Dedifferentiated amniotic fluid mesenchymal stem cell (primary cell): ENCODE measurements around the gene USP16.
"Not testable (repeated sequence)": the region's sequence is repeated elsewhere in the genome, so short reads cannot be mapped to it uniquely, and the experiment has no call there.

ENCODE experiments used
- DNase-seq: peaks from one replicate; pipeline ENCODE4 v3.0.0-alpha.2; 2016; ENCODE audit errors: extremely low spot score

The USP16 gene

GRCh38 chr21:29033301-29033700 lies 8.8 kb downstream of the USP16 start:
- DNase-seq: no peak

GRCh38 chr21:29033871-29034270 lies 9.4 kb downstream of the USP16 start:
- no peak for DNase-seq

GRCh38 chr21:29034678-29035077 lies 10.2 kb downstream of the USP16 start:
- no peak for DNase-seq

GRCh38 chr21:29052224-29052623 lies 27.8 kb downstream of the USP16 start:
- no peak for DNase-seq

- DNase-seq: no peak
Observed at GRCh38 chr21:29053011-29053553, 28.6 kb downstream of the USP16 start.

GRCh38 chr21:29053656-29054055 lies 29.2 kb downstream of the USP16 start:
- no peak for DNase-seq

- no peak for DNase-seq
Observed at GRCh38 chr21:29055080-29055479, 30.6 kb downstream of the USP16 start.

GRCh38 chr21:29056005-29056404 lies 31.5 kb downstream of the USP16 start:
- DNase-seq: no peak

GRCh38 chr21:29056538-29057050 lies 32.1 kb downstream of the USP16 start:
- DNase-seq: no peak

- DNase-seq: no peak
Observed at GRCh38 chr21:29064850-29065481, 40.5 kb downstream of the USP16 start.

- DNase-seq: peak; percentile 54
Observed at GRCh38 chr21:29072873-29073221, 48.4 kb downstream of the USP16 start.

GRCh38 chr21:29073222-29074006 lies 48.9 kb downstream of the USP16 start, which contains the start of gene CCT8:
Gene CCT8, minus strand, starts transcription at chr21:29073648. Its CDS starts 58 bp downstream, at chr21:29073590.
- peak; percentile 100 for DNase-seq

- no peak for DNase-seq
Observed at GRCh38 chr21:29074007-29074376, 49.5 kb downstream of the USP16 start.

GRCh38 chr21:29074783-29075182 lies 50.3 kb downstream of the USP16 start:
- DNase-seq: no peak

GRCh38 chr21:29075706-29076466 lies 51.4 kb downstream of the USP16 start:
- DNase-seq: no peak

- not testable (repeated sequence) for DNase-seq
Observed at GRCh38 chr21:29076731-29077640, 52.5 kb downstream of the USP16 start.

- DNase-seq: no peak
Observed at GRCh38 chr21:29077651-29078090, 53.2 kb downstream of the USP16 start.

- no peak for DNase-seq
Observed at GRCh38 chr21:29078869-29079767, 54.6 kb downstream of the USP16 start.

- DNase-seq: no peak
Observed at GRCh38 chr21:29080454-29080941, 56.0 kb downstream of the USP16 start.
